HCT116 (cell line): ENCODE results near the gene IGFLR1. TPM values are rescaled to one million over a fixed set of nuclear protein-coding genes. Genes with fewer than 3 reads are reported as not detected.

Experiments used
- ATAC-seq: fragments of 200-7000 bp; cut with Tn5 transposase; 2 replicates; pipeline ENCODE4 v1.9.1; 2020; ENCODE audit warnings: mild to moderate bottlenecking, moderate library complexity
- BruUV-seq: library from RNA; stranded (reverse); fragments of 400-500 nt; replicated peaks from 2 replicates; lab custom pipeline; 2021; lab: Mats Ljungman, UMichigan
- CTCF ChIA-PET: fragments of 300-600 bp; sonication (Branson Sonifier 250); formaldehyde crosslinking; loops from one replicate; lab custom pipeline; 2021; ENCODE audit warnings: antibody characterized with exemption; lab: Charles Lee
- POLR2A ChIA-PET: fragments of 300-600, 350-600 bp; sonication (Branson Sonifier 250); formaldehyde crosslinking; loops from one replicate; lab custom pipeline; 2021; ENCODE audit warnings: antibody characterized with exemption; lab: Charles Lee
- RAD21 ChIA-PET, 2 experiments: fragments of 300-600 bp; sonication (Branson Sonifier 250); formaldehyde crosslinking; loops; one replicate each; lab custom pipeline; 2023; ENCODE audit warnings: low total read pairs in 2 of 2; ENCODE audit not compliant: uncharacterized antibody in 2 of 2, unreplicated experiment in 2 of 2, low non-redundant PET in 1 of 2; lab: Charles Lee
- DNase-seq: peaks from one replicate; pipeline ENCODE4 v3.0.0-alpha.2; 2010; ENCODE audit warnings: low read depth, low spot score
- H2AFZ ChIP-seq: fragments of 200-600 bp; shearing (Covaris generic), sonication (generic); 2 replicates; pipeline ENCODE4 v1.6.1; 2017; ENCODE audit warnings: low read depth, mixed run types, mixed read lengths, antibody characterized with exemption, low read length; ENCODE audit not compliant: poor library complexity, severe bottlenecking
- H3K27ac ChIP-seq: 2 replicates; pipeline ENCODE4 v1.5.1; 2012; ENCODE audit warnings: low read depth, low read length
- H3K27me3 ChIP-seq: fragments of 200-600 bp; sonication (generic); 2 replicates; pipeline ENCODE4 v1.6.1; 2016; ENCODE audit warnings: mixed run types, low read length, mixed read lengths; ENCODE audit not compliant: insufficient read depth
- H3K36me3 ChIP-seq, 2 experiments: fragments of 200-500 bp in 1 of 2; fragments of 200-600 bp in 1 of 2; sonication (Bioruptor generic) in 1 of 2; sonication (generic) in 1 of 2; 2 replicates each; pipeline versions ENCODE4 v1.5.1 to v1.6.1; 2014 to 2016; ENCODE audit warnings: low read length in 2 of 2, inconsistent platforms in 1 of 2, mixed read lengths in 1 of 2, mixed run types in 1 of 2; ENCODE audit not compliant: insufficient read depth in 2 of 2, control insufficient read depth in 1 of 2
- H3K4me1 ChIP-seq, 2 experiments: fragments of 200-600 bp in 1 of 2; sonication (generic) in 1 of 2; 2 replicates each; pipeline versions ENCODE4 v1.5.1 to v1.6.1; 2012 to 2017; ENCODE audit warnings: low read length in 2 of 2, inconsistent platforms in 1 of 2, mild to moderate bottlenecking in 1 of 2, mixed read lengths in 1 of 2, mixed run types in 1 of 2, moderate library complexity in 1 of 2; ENCODE audit not compliant: insufficient read depth in 2 of 2, control insufficient read depth in 1 of 2
- H3K4me2 ChIP-seq: fragments of 200-600 bp; sonication (generic); 2 replicates; pipeline ENCODE4 v1.6.1; 2017; ENCODE audit warnings: mixed run types, low read length, mixed read lengths
- H3K4me3 ChIP-seq, 2 experiments: fragments of 200-600 bp in 1 of 2; sonication (generic) in 1 of 2; replicated peaks in 1 of 2; 2 replicates each; pipeline ENCODE4 v1.5.1; 2011 to 2016; ENCODE audit warnings: low read length in 2 of 2, control low read depth in 1 of 2, low read depth in 1 of 2, mild to moderate bottlenecking in 1 of 2, mixed read lengths in 1 of 2, mixed run types in 1 of 2
- H3K79me2 ChIP-seq: fragments of 200-600 bp; sonication (generic); 2 replicates; pipeline ENCODE4 v1.6.1; 2017; ENCODE audit warnings: mild to moderate bottlenecking, mixed run types, low read length, moderate library complexity, mixed read lengths; ENCODE audit not compliant: insufficient read depth
- H3K9ac ChIP-seq: fragments of 200-600 bp; sonication (generic); 2 replicates; pipeline ENCODE4 v1.6.1; 2016; ENCODE audit warnings: low read length, mixed read lengths
- H3K9me2 ChIP-seq: fragments of 200-600 bp; sonication (generic), shearing (Covaris generic); 2 replicates; pipeline ENCODE4 v1.6.1; 2017; ENCODE audit warnings: mixed run types, mild to moderate bottlenecking, moderate library complexity; ENCODE audit not compliant: insufficient read depth
- H3K9me3 ChIP-seq, 2 experiments: fragments of 200-500 bp in 1 of 2; fragments of 200-600 bp in 1 of 2; sonication (Bioruptor generic) in 1 of 2; sonication (generic) in 1 of 2; 2 replicates each; pipeline ENCODE4 v1.6.1; 2014 to 2017; ENCODE audit warnings: low read length in 2 of 2, mixed read lengths in 2 of 2, inconsistent platforms in 1 of 2, low read depth in 1 of 2, mild to moderate bottlenecking in 1 of 2, mixed run types in 1 of 2, moderate library complexity in 1 of 2; ENCODE audit not compliant: control insufficient read depth in 1 of 2, insufficient read depth in 1 of 2
- H4K20me1 ChIP-seq: fragments of 200-600 bp; sonication (generic), shearing (Covaris generic); 2 replicates; pipeline ENCODE4 v1.6.1; 2017; ENCODE audit warnings: mixed run types, mild to moderate bottlenecking, moderate library complexity; ENCODE audit not compliant: insufficient read depth
- ATF3 ChIP-seq: IDR thresholded peaks from 2 replicates; pipeline ENCODE4 v1.6.1; 2012
- CBX3 ChIP-seq: IDR thresholded peaks from 2 replicates; pipeline ENCODE4 v1.6.1; 2012; ENCODE audit warnings: low read depth
- CEBPB ChIP-seq: IDR thresholded peaks from 2 replicates; pipeline ENCODE4 v1.6.1; 2012; ENCODE audit warnings: low read depth
- ELF1 ChIP-seq: IDR thresholded peaks from 2 replicates; pipeline ENCODE4 v1.6.1; 2012; ENCODE audit warnings: low read depth, borderline replicate concordance
- EZH2phosphoT487 ChIP-seq: fragments of 200-600 bp; IDR thresholded peaks from 2 replicates; pipeline ENCODE4 v1.6.1; 2018; ENCODE audit warnings: antibody characterized with exemption, borderline replicate concordance
- JUND ChIP-seq: IDR thresholded peaks from 2 replicates; pipeline ENCODE4 v1.6.1; 2012
- POLR2A ChIP-seq: IDR thresholded peaks from 2 replicates; pipeline ENCODE4 v1.7.0; 2011; ENCODE audit warnings: borderline replicate concordance; ENCODE audit not compliant: insufficient read depth, insufficient read length; ENCODE audit errors: extremely low read depth
- REST ChIP-seq: IDR thresholded peaks from 2 replicates; pipeline ENCODE4 v1.6.1; 2012; ENCODE audit warnings: low read depth
- YY1 ChIP-seq: IDR thresholded peaks from 2 replicates; pipeline ENCODE4 v1.6.1; 2011; ENCODE audit warnings: low read length, low read depth, moderate library complexity, mild to moderate bottlenecking; ENCODE audit not compliant: insufficient replicate concordance; ENCODE audit errors: extremely low read depth
- ZFX ChIP-seq: fragments of 450-650 bp; IDR thresholded peaks from 2 replicates; pipeline ENCODE4 v1.6.1; 2017
- ZNF274 ChIP-seq: fragments of 200-500 bp; sonication (Bioruptor generic); IDR thresholded peaks from 2 replicates; pipeline ENCODE4 v1.6.1; 2014; ENCODE audit warnings: mild to moderate bottlenecking, low read depth, low read length, inconsistent platforms
- intact Hi-C: fragments of 100-400 bp; cut with micrococcal nuclease; formaldehyde crosslinking; loops from 2 replicates; pipeline ENCODE4 v1.10.0; 2022
- total RNA-seq: library from RNA; stranded (reverse); gene quantifications from one replicate; pipeline ENCODE4 v1.2.1, GENCODE V29; 2021; ENCODE audit not compliant: unreplicated experiment

Gene IGFLR1
- total RNA-seq, 1 experiment from 2014 or later: 8.3 TPM

- TF ChIP-seq CEBPB (no peak), EZH2phosphoT487 (no peak), JUND (no peak), YY1 (no peak), ELF1 (no peak), REST (no peak; the same call in 1 of the 2 replicates), ZNF274 (no peak), POLR2A (no peak), ATF3 (no peak), CBX3 (no peak), ZFX (no peak)
Measured at GRCh38 chr19:35704218-35704617, 38.0 kb downstream of the IGFLR1 start, which contains the start of gene ZBTB32. Gene ZBTB32 (plus strand): TSS chr19:35704558. CDS start chr19:35714627, 10,069 bp downstream.

More at GRCh38 chr19:35704218-35704617, 38.0 kb downstream of the IGFLR1 start, which contains the start of gene ZBTB32:
- Histone ChIP-seq H3K9me3 (no peaks in the 10 kb centered on the region), H3K4me1 (peaks cover 0 to 10% of the 10 kb centered on the region in 2 experiments; a peak in 2 of 4 replicates), H3K9ac (no peak within 1 kb of the TSS), H3K36me3 (no peaks in the 10 kb centered on the region), H2AFZ (no peak within 1 kb of the TSS), H3K27me3 (no peaks in the 10 kb centered on the region), H3K27ac (no peak within 1 kb of the TSS), H3K9me2 (no peaks in the 10 kb centered on the region), H4K20me1 (no peaks in the 10 kb centered on the region), H3K4me3 (no peak within 1 kb of the TSS), H3K79me2 (no peaks in the 10 kb centered on the region), H3K4me2 (no peak within 1 kb of the TSS)
- ATAC-seq (no peak), DNase-seq (no peak)
- intact Hi-C loops: no loop called here
- no TSS peak for BruUV-seq
- POLR2A ChIA-PET: no interaction called here
- RAD21 ChIA-PET: no interaction called here
- CTCF ChIA-PET: no interaction called here
